ENCODE data around the gene MAP1LC3B.

DNA sequence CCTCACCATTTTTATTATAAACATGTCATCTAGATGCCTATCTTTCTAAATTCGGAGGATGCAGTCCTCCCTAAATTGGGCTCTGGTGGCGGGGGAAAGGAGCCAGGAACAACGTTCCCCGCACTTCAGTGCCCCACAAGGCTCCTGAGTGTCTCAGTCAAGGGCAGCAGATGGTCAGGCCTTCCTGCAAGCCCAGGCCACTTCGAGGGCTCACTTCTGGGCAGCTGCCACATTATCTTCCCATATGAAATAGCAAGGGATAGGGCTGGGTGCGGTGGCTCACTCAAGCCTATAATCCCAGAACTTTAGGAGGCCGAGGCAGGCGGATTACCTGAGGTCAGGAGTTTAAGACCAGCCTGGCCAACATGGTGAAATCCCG is 40.8 kb upstream of the MAP1LC3B start:
- TF ChIP-seq, protein P1, sequence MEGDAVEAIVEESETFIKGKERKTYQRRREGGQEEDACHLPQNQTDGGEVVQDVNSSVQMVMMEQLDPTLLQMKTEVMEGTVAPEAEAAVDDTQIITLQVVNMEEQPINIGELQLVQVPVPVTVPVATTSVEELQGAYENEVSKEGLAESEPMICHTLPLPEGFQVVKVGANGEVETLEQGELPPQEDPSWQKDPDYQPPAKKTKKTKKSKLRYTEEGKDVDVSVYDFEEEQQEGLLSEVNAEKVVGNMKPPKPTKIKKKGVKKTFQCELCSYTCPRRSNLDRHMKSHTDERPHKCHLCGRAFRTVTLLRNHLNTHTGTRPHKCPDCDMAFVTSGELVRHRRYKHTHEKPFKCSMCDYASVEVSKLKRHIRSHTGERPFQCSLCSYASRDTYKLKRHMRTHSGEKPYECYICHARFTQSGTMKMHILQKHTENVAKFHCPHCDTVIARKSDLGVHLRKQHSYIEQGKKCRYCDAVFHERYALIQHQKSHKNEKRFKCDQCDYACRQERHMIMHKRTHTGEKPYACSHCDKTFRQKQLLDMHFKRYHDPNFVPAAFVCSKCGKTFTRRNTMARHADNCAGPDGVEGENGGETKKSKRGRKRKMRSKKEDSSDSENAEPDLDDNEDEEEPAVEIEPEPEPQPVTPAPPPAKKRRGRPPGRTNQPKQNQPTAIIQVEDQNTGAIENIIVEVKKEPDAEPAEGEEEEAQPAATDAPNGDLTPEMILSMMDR (IDR thresholded peaks at IDR 0.05): no peak
- TF ChIP-seq POLR2A (IDR thresholded peaks at IDR 0.05): no peak

Data from uterus (tissue), 2 donors.